ENCODE measurements around the gene ZFP36. TPM values are rescaled to one million over a fixed set of nuclear protein-coding genes. Genes with fewer than 3 reads are reported as not detected.

Gene ZFP36
- total and polyA plus RNA-seq, 2 of the 8 experiments (the other 6 are each of a cell fraction or from before 2014, with no cell fraction given), result 4.0 to 10.9 TPM

GRCh38 chr19:39416152-39417120 lies 9.8 kb downstream of the ZFP36 start:
- POLR2A ChIA-PET (ENCODE audit: partially characterized antibody), result interaction anchor here (0.6 to 25.7 kb wide), 8 partner anchors 9 to 1469 kb away, joined by 3 to 1154 read pairs (median 4); partner anchors contain the start of genes MED29, PAF1, RPS16 and SUPT5H
- H3K79me2 ChIP-seq (ENCODE audit: control insufficient read depth in 1 of 2, insufficient read depth in 2 of 2, low read length in 2 of 2), result peaks cover 6 to 17% of the 10 kb centered on the region in 2 experiments; a peak in 3 of 4 replicates
- peaks cover 5 to 25% (median 14%) of the 10 kb centered on the region in 4 experiments for H3K36me3 ChIP-seq (ENCODE audit: control insufficient read depth in 2 of 4, insufficient read depth in 4 of 4, low read length in 3 of 4)
- FAIRE-seq (no peak), DNase-seq (ENCODE audit: low read depth in 1 of 2, low spot score in 2 of 2) (peak in 1 of 2 experiments; percentile 53)
- H2AK5ac ChIP-seq (ENCODE audit: low read depth, low read length), result no peak overlapping the region
- no peak overlapping the region for H3K4me2 ChIP-seq (ENCODE audit: insufficient read depth in 1 of 2, low read depth in 2 of 2, low read length in 2 of 2)
- no peak overlapping the region for H4K91ac ChIP-seq (replicated peaks; ENCODE audit: insufficient read length, low read length)
- no peaks in the 10 kb centered on the region; the same call in 1 of the 2 replicates for H3K79me1 ChIP-seq (ENCODE audit: low read depth, low read length)
- H3K9ac ChIP-seq (replicated peaks in 1 of 4; ENCODE audit: extremely low read depth in 1 of 4, low read depth in 3 of 4, low read length in 3 of 4), result no peak overlapping the region
- no peak overlapping the region for H2BK15ac ChIP-seq (ENCODE audit: low read length)
- CTCF ChIA-PET (ENCODE audit: partially characterized antibody), result interaction anchor here (0.6 to 3.1 kb wide), 7 partner anchors 11 to 58 kb away, joined by 3 to 13 read pairs (median 4); partner anchors contain the start of gene RPS16
- no peak overlapping the region for H3K23ac ChIP-seq (ENCODE audit: insufficient read length)
- no peak overlapping the region for H4K5ac ChIP-seq (ENCODE audit: insufficient read length, low read depth, low read length)
- no peak overlapping the region for H2BK5ac ChIP-seq (ENCODE audit: low read depth, low read length)
- H3K14ac ChIP-seq (ENCODE audit: insufficient read length), result no peak overlapping the region
- no peaks in the 10 kb centered on the region for H3K9me3 ChIP-seq (ENCODE audit: insufficient read depth in 2 of 2, low read depth in 1 of 2, low read length in 1 of 2)
- H2BK20ac ChIP-seq (ENCODE audit: low read length), result no peak overlapping the region
- no peak overlapping the region for H2AFZ ChIP-seq (ENCODE audit: low read length)
- H4K20me1 ChIP-seq (replicated peaks in 1 of 2; ENCODE audit: control insufficient read depth in 1 of 2, insufficient read depth in 2 of 2, low read length in 2 of 2), result peaks cover 7 to 22% of the 10 kb centered on the region in 2 experiments
- no peak overlapping the region for H3K18ac ChIP-seq (ENCODE audit: extremely low read depth, low read length)
- no peak overlapping the region for H3K27ac ChIP-seq (ENCODE audit: low read depth, low read length)
- WGBS, 2 experiments (ENCODE audit: extremely low coverage in 1 of 2, insufficient coverage in 1 of 2, insufficient read length in 1 of 2, insufficient replicate concordance in 2 of 2, low coverage in 1 of 2, low lambda C conversion rate in 2 of 2, missing lambda C conversion rate in 1 of 2), result 86% methylated on average over 24 of the region's 27 CpGs; no CpG with 5 or more reads in 1 of the 2 experiments
- H3K27me3 ChIP-seq (replicated peaks in 1 of 4; ENCODE audit: control insufficient read depth in 3 of 4, extremely low read depth in 1 of 4, insufficient read depth in 3 of 4, low read length in 3 of 4), result no peaks in the 10 kb centered on the region
- no peak overlapping the region for H2BK12ac ChIP-seq (ENCODE audit: low read depth, low read length)
- no peak overlapping the region for H2BK120ac ChIP-seq (replicated peaks; ENCODE audit: low read depth, low read length)
- peak overlapping the region in 1 of 4 experiments; percentile 8; a peak in 2 of 8 replicates for H3K4me3 ChIP-seq (ENCODE audit: extremely low read depth in 1 of 4, insufficient read depth in 2 of 4, low read depth in 3 of 4, low read length in 4 of 4)
- peak overlapping the region; percentile 17; the same call in 1 of the 2 replicates for H4K8ac ChIP-seq (ENCODE audit: extremely low read depth, insufficient read depth, low read length)
- no peak overlapping the region for H3K56ac ChIP-seq (replicated peaks; ENCODE audit: insufficient read length, low read depth, low read length)
- H3K23me2 ChIP-seq (ENCODE audit: low read depth, low read length), result peaks cover 9% of the 10 kb centered on the region
- H3K4ac ChIP-seq (replicated peaks; ENCODE audit: insufficient read length, low read depth, low read length), result no peak overlapping the region
- peaks cover 1 to 16% (median 8%) of the 10 kb centered on the region in 4 experiments; a peak in 6 of 7 replicates for H3K4me1 ChIP-seq (replicated peaks in 1 of 4; ENCODE audit: control insufficient read depth in 3 of 4, insufficient read depth in 4 of 4, low read length in 3 of 4)
- no peak for TF ChIP-seq CEBPB (IDR thresholded peaks at IDR 0.05; ENCODE audit: low read depth, low read length)
- no peak for TF ChIP-seq CHD2 (IDR thresholded peaks at IDR 0.05; ENCODE audit: low read length)
- no peak for TF ChIP-seq RFX5 (IDR thresholded peaks at IDR 0.05; ENCODE audit: borderline replicate concordance, low read depth, low read length)
- no peak for TF ChIP-seq BCL11A (IDR thresholded peaks at IDR 0.05; ENCODE audit: low read depth in 2 of 2, low read length in 2 of 2)
- no peak for TF ChIP-seq HDAC2 (IDR thresholded peaks at IDR 0.05; ENCODE audit: borderline replicate concordance in 1 of 2, low read depth in 2 of 2, low read length in 2 of 2)
- no peak for TF ChIP-seq SRF (IDR thresholded peaks at IDR 0.05; ENCODE audit: low read depth, low read length)
- no peak for TF ChIP-seq ATF3 (IDR thresholded peaks at IDR 0.05; ENCODE audit: insufficient read depth, low read depth, low read length)
- TF ChIP-seq CTBP2 (IDR thresholded peaks at IDR 0.05; ENCODE audit: borderline replicate concordance, insufficient read depth, insufficient read length, low read length), result no peak
- TF ChIP-seq EGR1 (IDR thresholded peaks at IDR 0.05; ENCODE audit: borderline replicate concordance, low read depth, low read length), result no peak
- TF ChIP-seq TCF12 (IDR thresholded peaks at IDR 0.05; ENCODE audit: low read depth, low read length), result no peak

Measured in H1 (cell line).